HG03469 (cell line): Measurements from ENCODE around the gene CHDH.

ENCODE experiments used
- ATAC-seq: cut with Tn5 transposase; IDR thresholded peaks from one replicate; pipeline ENCODE4 v1.9.1; 2021; ENCODE audit warnings: mild to moderate bottlenecking, moderate library complexity, moderate number of reproducible peaks; ENCODE audit not compliant: unreplicated experiment

The CHDH gene

GRCh38 chr3:53846134-53846850, at the start of gene CHDH, which contains the start of gene IL17RB:
Gene CHDH, minus strand, starts transcription at chr3:53846419. Its CDS starts 22,411 bp downstream, at chr3:53824008.
Gene IL17RB, plus strand, starts transcription at chr3:53846568. Its CDS starts 21 bp downstream, at chr3:53846589.
- ATAC-seq = peak; percentile 29

- no peak for ATAC-seq
These were observed 46.0 kb upstream of the CHDH start for GRCh38 chr3:53892286-53892637.

DNA sequence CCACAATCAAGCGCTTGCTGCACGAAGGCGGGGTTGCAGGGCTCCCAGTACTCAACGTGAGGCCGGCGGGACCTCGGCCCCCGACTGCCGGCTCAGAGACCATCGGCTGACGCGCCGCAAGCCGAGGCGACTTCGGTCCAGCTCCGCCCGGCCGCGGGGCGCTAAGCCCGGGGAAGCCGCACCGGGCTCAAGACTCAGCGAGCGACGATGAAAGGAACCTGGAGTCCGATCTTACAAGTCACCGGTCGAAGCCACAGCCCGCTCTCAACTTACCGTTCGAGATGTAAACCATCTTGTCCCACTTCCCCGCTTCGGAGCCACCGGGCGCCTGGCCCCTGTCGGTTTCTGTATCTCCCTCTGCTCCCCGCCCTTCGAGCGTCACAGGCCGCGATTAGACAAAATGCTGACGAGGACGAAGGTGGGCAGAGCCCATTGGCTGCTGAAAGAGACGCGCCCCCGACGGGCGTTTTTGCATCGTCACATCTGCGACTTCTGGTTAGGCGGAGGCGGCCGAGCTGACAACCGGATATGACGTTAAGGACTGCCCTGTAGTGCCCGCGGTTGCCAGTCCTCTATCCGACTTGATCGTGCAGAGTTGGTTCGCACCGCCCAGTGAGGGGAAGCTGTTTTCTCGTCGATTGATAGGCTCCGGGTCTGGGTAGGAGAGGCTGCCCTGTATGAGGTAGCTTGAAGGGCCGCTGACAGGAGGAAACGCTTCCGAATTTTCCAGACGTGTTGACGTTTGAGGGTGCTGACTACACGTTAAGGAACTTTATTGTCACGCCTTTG, 45.5 kb upstream of the CHDH start, which contains the start of gene SELENOK:
SELENOK (minus strand) TSS at position 363 of the 789 bp plus-strand sequence.
- peak; percentile 92 for ATAC-seq

DNA sequence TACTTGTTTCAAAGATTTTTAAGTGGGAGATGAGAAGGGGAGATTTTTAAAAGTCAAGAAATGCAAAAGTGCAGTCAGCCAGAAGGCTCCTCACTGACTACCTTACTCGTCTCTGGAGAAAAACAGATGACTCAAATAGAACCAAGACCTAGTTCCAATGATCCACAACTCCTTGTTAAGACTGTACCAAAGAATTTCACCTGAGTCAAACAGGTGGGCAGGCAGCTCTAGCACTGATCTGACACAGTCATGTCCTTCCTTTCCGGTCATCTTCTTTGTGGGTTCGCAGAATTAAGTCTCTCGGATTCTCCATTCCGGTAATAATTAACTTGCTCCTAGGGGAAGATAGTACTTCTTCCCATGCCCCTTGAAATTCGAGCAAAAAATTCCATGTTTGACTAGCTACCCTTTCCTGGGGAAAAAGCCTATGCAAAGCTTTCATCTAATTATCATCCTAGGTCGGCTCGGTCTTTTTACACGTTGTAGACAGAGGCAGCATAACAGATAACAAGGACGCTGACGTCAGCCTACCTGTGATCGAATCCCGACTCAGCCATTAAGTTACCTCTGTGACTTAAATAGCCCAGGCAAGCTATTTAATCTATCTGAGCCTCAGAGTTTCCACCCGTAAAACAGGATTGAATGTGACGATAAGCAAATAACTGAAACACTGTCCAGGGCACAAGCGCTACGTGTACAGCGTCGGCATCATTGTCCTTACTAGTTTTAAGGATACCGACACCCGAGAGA, 44.7 kb upstream of the CHDH start:
- no peak for ATAC-seq

DNA sequence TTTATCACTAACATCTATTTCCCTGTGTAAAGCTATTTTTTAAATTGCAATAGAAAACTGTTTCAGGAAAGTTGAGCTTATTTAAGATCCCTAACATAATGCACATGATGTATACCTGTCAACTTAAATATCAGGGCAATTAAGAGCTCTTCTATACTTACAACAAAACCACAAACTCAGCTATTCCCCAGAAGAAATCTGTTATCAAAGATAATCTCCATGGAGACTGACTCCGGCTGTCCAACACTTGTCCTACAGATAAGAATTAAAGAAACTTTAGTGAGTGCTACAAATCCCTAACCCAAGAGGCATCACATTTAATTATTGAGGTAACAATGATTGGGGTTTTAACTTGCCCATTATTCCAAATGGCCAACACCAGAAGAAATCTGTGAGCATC, 42.0 kb upstream of the CHDH start:
- ATAC-seq = no peak

- no peak for ATAC-seq
These were observed 41.2 kb upstream of the CHDH start for GRCh38 chr3:53887446-53887845.

DNA sequence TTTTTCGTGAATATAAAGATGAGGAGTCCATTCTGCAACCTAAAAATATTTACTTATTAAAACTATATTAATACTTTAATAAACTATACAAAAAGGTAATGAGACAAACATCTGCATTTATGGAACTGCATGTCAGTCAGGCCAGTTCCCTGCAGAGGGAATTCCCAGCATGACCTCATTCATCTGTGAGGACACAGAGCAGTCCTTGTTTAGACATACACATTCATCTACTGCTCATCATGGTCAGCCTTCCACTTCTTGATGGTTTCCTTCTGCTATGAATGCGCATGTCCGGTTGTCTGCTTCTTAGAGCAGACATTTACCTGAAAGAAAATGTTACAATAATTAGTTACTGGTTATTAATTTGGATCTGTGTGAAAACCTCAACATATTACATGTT, 39.0 kb upstream of the CHDH start:
- no peak for ATAC-seq

- no peak for ATAC-seq
These were observed 38.4 kb upstream of the CHDH start for GRCh38 chr3:53884623-53885022.

DNA sequence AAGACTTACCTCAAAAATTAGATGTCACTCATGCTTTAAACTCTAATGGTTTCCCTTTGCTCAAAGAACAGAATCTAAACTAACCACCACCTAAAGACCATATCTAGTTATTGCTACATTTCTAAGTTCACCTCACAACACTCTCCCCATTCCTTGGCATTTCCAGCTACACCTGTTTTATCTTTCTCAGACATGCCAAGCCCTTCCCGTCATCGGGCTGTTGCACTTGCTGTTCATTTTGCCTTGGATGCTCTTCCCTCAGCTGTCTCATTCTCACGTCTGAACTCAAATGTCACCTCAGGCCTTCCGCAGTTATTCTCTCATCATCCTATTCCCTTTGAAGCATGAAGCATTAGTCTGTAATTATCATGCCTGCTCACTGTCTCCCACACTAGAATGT, 36.8 kb upstream of the CHDH start:
- ATAC-seq = no peak

GRCh38 chr3:53881691-53882593, 35.7 kb upstream of the CHDH start, which contains the start of gene ACTR8:
Gene ACTR8, minus strand, starts transcription at chr3:53882152. Its CDS starts 51 bp downstream, at chr3:53882101.
- peak; percentile 56 for ATAC-seq

DNA sequence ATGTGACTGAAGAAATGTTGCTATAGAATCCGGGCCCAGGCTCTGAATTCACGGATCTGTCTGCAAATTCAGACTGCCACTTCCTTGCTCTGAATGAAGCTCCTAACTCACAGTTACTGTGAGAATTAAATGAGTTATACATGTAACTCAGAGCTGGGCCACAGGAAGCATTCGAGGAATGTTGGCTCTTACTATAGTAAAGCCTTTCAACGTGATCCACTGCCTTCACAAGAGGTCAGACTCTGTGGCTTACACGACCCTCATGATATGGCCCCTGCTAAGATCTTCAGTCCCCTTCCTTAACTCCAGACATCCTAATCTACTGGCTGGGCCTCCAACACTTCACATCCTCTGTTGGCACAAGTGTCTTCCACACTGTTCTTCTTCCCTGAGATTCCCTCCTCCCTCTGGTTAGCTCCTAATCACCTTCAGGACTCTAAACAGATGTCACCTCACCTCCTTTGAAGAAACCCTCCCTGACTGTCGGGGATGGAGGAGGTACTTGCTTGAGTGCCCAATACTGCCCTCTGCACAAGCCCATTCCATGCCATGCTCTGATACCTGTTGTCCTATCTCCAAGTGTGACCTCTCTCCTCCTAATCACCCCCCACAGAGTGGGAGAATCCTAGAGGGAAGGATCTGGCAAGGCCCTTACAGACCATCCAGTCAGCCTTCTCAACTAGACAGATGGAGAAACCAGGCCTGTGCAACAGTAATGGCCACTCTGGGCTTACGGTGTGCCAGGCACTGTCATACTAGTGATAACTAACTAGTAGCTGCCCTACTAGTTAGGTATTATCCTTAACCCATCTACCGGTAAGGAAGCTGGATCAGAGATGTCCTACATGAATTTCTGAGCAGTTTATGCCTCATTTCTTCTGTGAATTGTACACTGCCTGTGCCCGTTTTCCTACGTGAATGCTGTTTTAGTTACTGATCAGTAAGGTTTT, 34.5 kb upstream of the CHDH start:
- no peak for ATAC-seq

DNA sequence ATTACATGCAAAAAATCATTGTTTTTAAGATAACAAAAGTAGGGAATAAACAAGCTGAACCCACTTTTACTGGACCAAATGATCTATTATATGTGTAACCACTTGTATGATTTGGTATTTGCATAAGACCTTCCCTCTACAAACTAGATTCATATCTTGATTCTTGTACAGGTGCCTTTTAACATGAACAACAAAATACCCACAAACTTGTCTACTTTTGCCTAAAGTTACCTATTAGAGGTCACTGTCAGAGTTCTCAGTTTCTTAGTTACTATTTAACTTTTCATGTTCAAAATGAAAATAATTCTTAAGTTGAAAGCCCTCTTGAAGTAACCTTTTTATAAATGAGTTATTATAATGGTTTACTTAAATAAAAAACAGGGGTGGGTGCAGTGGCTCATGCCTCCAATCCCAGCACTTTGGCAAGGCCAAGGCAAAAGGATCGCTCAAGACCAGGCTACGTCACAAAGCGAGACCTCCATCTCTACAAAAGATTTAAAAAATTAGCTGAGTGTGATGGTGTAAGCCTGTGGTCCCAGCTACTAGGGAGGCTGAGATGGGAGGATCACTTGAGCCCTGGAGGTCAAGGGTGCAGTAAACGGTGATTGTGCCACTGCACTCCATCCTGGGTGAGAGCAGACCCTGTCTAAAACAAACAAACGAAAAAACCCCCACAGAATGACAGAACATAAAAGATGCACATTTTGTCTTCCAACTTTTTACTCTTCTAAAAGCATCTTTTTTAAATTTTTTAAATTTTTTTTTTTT, 19.7 kb upstream of the CHDH start:
- ATAC-seq = no peak

DNA sequence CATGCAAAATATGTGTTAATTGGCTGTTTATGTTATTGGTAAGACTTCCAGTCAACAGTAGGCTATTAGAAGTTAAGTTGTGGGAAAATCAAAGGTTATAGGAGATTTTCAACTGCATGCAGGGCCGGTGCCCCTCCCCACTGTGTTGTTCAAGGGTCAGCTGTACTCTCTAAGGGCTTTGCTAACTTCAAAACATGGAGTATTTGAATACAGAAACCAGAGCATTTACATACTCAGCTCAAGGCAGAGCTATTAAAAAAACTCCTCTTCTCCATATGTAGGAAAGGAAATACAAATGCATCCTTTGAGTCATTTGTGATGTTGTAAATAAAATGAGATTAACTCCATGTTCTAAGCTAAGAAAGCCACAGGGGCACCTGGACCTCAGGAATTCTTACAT, 16.9 kb upstream of the CHDH start:
- no peak for ATAC-seq

GRCh38 chr3:53862241-53862640, 16.0 kb upstream of the CHDH start:
- ATAC-seq = no peak

GRCh38 chr3:53860196-53860595, 14.0 kb upstream of the CHDH start:
- ATAC-seq = no peak

DNA sequence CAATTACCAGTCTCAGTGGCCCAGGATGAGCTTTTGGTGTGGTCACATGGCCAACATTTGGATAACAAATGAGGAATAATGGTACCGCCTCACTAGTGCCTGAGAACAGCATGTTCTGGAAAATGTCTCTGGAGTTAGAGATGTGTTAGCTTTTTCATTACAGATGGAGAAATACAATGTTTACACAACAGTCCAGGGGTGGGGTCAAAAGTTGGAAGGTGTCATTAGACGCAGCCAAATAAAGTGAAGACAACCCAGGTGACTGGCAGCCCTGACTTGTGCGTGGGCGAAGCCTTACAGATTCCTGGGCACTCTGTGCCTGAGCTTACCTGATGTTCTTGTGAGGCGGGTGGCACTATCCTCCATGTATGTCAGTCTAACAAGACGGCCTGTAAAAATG, 13.0 kb upstream of the CHDH start:
- ATAC-seq = no peak

GRCh38 chr3:53858096-53858741, 12.0 kb upstream of the CHDH start:
- ATAC-seq = no peak

GRCh38 chr3:53856964-53857363, 10.7 kb upstream of the CHDH start:
- no peak for ATAC-seq
